NB4 (cell line): ENCODE data around the gene TNRC18.

Source experiments
- POLR2A ChIP-seq: IDR thresholded peaks from 2 replicates; pipeline ENCODE4 v1.6.1; 2011; ENCODE audit warnings: mild to moderate bottlenecking; ENCODE audit not compliant: insufficient read length; ENCODE audit errors: extremely low read depth
- TF ChIP-seq, protein P1 (sequence below): IDR thresholded peaks from one replicate; pipeline ENCODE4 v1.5.1; 2012; ENCODE audit warnings: low read depth, low read length

DNA sequence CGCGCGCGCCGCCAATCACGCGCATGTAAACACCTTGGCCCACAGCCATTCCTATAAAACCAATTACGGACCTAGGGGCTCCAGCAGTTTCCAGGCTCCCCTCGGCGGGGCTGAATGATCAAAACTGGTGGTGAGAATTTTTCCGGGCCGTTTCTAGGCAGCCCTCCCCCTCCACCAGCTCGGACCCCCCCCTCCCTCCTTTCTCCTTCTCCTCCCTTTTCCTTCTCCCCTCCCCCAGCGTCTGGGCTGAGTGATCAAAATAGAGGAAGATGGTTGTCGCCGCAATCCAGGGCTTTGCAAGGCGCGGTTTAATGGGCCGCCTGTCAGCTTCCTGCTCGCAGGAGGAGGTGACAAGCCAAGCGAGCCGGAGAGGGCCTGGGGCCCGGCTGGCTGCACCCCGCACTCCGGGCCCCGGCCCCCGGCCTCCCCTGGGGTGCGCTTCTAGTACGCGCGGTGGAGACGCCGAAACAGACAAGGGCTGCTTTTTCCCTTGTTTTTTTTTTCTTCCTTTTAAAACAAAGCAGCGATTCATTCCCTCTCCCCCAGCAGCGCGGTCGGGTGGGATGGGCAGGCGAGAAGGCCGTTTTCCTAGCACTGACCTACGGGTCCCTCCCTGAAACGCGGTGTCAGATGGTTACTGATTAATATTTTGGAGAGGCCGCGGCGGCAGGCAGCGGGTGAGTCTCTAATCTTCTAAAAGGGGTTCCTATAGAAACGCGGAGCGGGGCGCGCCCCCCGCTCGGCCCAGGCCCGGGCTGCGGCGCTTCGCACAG is 528 bp upstream of the TNRC18 start:
- peak; percentile 68 for TF ChIP-seq POLR2A
- TF ChIP-seq, protein P1, sequence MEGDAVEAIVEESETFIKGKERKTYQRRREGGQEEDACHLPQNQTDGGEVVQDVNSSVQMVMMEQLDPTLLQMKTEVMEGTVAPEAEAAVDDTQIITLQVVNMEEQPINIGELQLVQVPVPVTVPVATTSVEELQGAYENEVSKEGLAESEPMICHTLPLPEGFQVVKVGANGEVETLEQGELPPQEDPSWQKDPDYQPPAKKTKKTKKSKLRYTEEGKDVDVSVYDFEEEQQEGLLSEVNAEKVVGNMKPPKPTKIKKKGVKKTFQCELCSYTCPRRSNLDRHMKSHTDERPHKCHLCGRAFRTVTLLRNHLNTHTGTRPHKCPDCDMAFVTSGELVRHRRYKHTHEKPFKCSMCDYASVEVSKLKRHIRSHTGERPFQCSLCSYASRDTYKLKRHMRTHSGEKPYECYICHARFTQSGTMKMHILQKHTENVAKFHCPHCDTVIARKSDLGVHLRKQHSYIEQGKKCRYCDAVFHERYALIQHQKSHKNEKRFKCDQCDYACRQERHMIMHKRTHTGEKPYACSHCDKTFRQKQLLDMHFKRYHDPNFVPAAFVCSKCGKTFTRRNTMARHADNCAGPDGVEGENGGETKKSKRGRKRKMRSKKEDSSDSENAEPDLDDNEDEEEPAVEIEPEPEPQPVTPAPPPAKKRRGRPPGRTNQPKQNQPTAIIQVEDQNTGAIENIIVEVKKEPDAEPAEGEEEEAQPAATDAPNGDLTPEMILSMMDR, result no peak
